ENCODE data around the gene RAP1GAP. TPM values are rescaled to one million over a fixed set of nuclear protein-coding genes. Genes with fewer than 3 reads are reported as not detected.

RAP1GAP gene
- total RNA-seq, 1 donor from 2014 or later = 2.6 TPM

- DNase-seq (ENCODE audit: low spot score) = no peak
- no peak overlapping the region for H3K4me3 Mint-ChIP-seq
- H3K9me3 Mint-ChIP-seq = no peaks in the 10 kb centered on the region
- H3K79me2 ChIP-seq (ENCODE audit: low read depth) = no peaks in the 10 kb centered on the region
- H3K4me1 Mint-ChIP-seq = peaks cover 34% of the 10 kb centered on the region
- H3K9me3 ChIP-seq (ENCODE audit: low read depth) = no peaks in the 10 kb centered on the region
- no peaks in the 10 kb centered on the region for H3K36me3 ChIP-seq
- H4K20me1 ChIP-seq (ENCODE audit: low read depth) = no peaks in the 10 kb centered on the region
- H3K27ac ChIP-seq = no peak overlapping the region
- no peak overlapping the region for H3K4me2 ChIP-seq
- TF ChIP-seq EZH2 (IDR thresholded peaks at IDR 0.05) = no peak
- no peak for TF ChIP-seq CTCF (IDR thresholded peaks at IDR 0.05)
- no peak for TF ChIP-seq EZH2phosphoT487 (IDR thresholded peaks at IDR 0.05)
- no peaks in the 10 kb centered on the region for H3K36me3 Mint-ChIP-seq
- H2AFZ ChIP-seq (replicated peaks) = no peak overlapping the region
- H3K9ac ChIP-seq = no peak overlapping the region
- H3K27me3 Mint-ChIP-seq (ENCODE audit: insufficient read depth, low read depth) = peaks cover 5% of the 10 kb centered on the region
- H3K27me3 ChIP-seq = no peaks in the 10 kb centered on the region
- H3K4me3 ChIP-seq = no peak overlapping the region
- peaks cover 13% of the 10 kb centered on the region for H3K4me1 ChIP-seq
- peaks cover 28% of the 10 kb centered on the region for H3F3A ChIP-seq (ENCODE audit: low read depth)
- H3K27ac Mint-ChIP-seq = no peak overlapping the region
Observed at GRCh38 chr1:21572735-21573277, 96.4 kb downstream of the RAP1GAP start.

- TF ChIP-seq EZH2phosphoT487 (IDR thresholded peaks at IDR 0.05) (no peak), EZH2 (IDR thresholded peaks at IDR 0.05) (no peak), CTCF (IDR thresholded peaks at IDR 0.05) (no peak)
- peaks cover 36% of the 10 kb centered on the region for H3K4me1 Mint-ChIP-seq
- Histone ChIP-seq H3K9me3 (ENCODE audit: low read depth) (no peaks in the 10 kb centered on the region), H2AFZ (replicated peaks) (no peak overlapping the region), H3K36me3 (no peaks in the 10 kb centered on the region), H3F3A (ENCODE audit: low read depth) (peaks cover 28% of the 10 kb centered on the region), H3K4me3 (no peak overlapping the region), H3K27ac (no peak overlapping the region), H3K4me2 (no peak overlapping the region), H3K4me1 (peaks cover 13% of the 10 kb centered on the region), H4K20me1 (ENCODE audit: low read depth) (no peaks in the 10 kb centered on the region), H3K79me2 (ENCODE audit: low read depth) (no peaks in the 10 kb centered on the region), H3K27me3 (no peaks in the 10 kb centered on the region), H3K9ac (no peak overlapping the region)
- no peak overlapping the region for H3K4me3 Mint-ChIP-seq
- H3K27ac Mint-ChIP-seq = no peak overlapping the region
- H3K36me3 Mint-ChIP-seq = no peaks in the 10 kb centered on the region
- H3K27me3 Mint-ChIP-seq (ENCODE audit: insufficient read depth, low read depth) = peaks cover 5% of the 10 kb centered on the region
- no peak for DNase-seq (ENCODE audit: low spot score)
- no peaks in the 10 kb centered on the region for H3K9me3 Mint-ChIP-seq
Observed at GRCh38 chr1:21572221-21572620, 96.9 kb downstream of the RAP1GAP start.

- Histone ChIP-seq H3K4me3 (no peak overlapping the region), H3K4me2 (no peak overlapping the region), H2AFZ (replicated peaks) (no peak overlapping the region), H3K9me3 (ENCODE audit: low read depth) (no peaks in the 10 kb centered on the region), H3K9ac (no peak overlapping the region), H4K20me1 (ENCODE audit: low read depth) (no peaks in the 10 kb centered on the region), H3K36me3 (no peaks in the 10 kb centered on the region), H3F3A (ENCODE audit: low read depth) (peaks cover 28% of the 10 kb centered on the region), H3K79me2 (ENCODE audit: low read depth) (no peaks in the 10 kb centered on the region), H3K27me3 (no peaks in the 10 kb centered on the region), H3K4me1 (peaks cover 13% of the 10 kb centered on the region), H3K27ac (no peak overlapping the region)
- no peak for DNase-seq (ENCODE audit: low spot score)
- H3K27me3 Mint-ChIP-seq (ENCODE audit: insufficient read depth, low read depth) = peaks cover 6% of the 10 kb centered on the region
- H3K4me3 Mint-ChIP-seq = no peak overlapping the region
- TF ChIP-seq EZH2phosphoT487 (IDR thresholded peaks at IDR 0.05) = no peak
- TF ChIP-seq EZH2 (IDR thresholded peaks at IDR 0.05) = no peak
- TF ChIP-seq CTCF (IDR thresholded peaks at IDR 0.05) = no peak
- peaks cover 41% of the 10 kb centered on the region for H3K4me1 Mint-ChIP-seq
- H3K9me3 Mint-ChIP-seq = no peaks in the 10 kb centered on the region
- no peaks in the 10 kb centered on the region for H3K36me3 Mint-ChIP-seq
- no peak overlapping the region for H3K27ac Mint-ChIP-seq
Observed at GRCh38 chr1:21570885-21571284, 98.3 kb downstream of the RAP1GAP start.
